Measurements from ENCODE around the gene ZNF385B.

ZNF385B gene

GRCh38 chr2:179745635-179746256, 115.7 kb downstream of the ZNF385B start:
- no peak for TF ChIP-seq CTCF (IDR thresholded peaks at IDR 0.05; ENCODE audit: insufficient read depth, low read depth, low read length, missing control alignments)
- no peak for DNase-seq (ENCODE audit: low read depth)
- H3K4me3 ChIP-seq (ENCODE audit: low read depth, low read length): no peak overlapping the region

- no peak for TF ChIP-seq CTCF (IDR thresholded peaks at IDR 0.05; ENCODE audit: insufficient read depth, low read depth, low read length, missing control alignments)
- no peak for DNase-seq (ENCODE audit: low read depth)
- no peak overlapping the region for H3K4me3 ChIP-seq (ENCODE audit: low read depth, low read length)
Measured at GRCh38 chr2:179744401-179744800, 117.0 kb downstream of the ZNF385B start.

GRCh38 chr2:179741317-179741716, 120.1 kb downstream of the ZNF385B start:
- no peak for TF ChIP-seq CTCF (IDR thresholded peaks at IDR 0.05; ENCODE audit: insufficient read depth, low read depth, low read length, missing control alignments)
- DNase-seq (ENCODE audit: low read depth): no peak
- no peak overlapping the region for H3K4me3 ChIP-seq (ENCODE audit: low read depth, low read length)

GRCh38 chr2:179729966-179730365, 131.4 kb downstream of the ZNF385B start:
- no peak for TF ChIP-seq CTCF (IDR thresholded peaks at IDR 0.05; ENCODE audit: insufficient read depth, low read depth, low read length, missing control alignments)
- no peak for DNase-seq (ENCODE audit: low read depth)
- no peak overlapping the region for H3K4me3 ChIP-seq (ENCODE audit: low read depth, low read length)

- no peak overlapping the region for H3K4me3 ChIP-seq (ENCODE audit: low read depth, low read length)
- DNase-seq (ENCODE audit: low read depth): no peak
- TF ChIP-seq CTCF (IDR thresholded peaks at IDR 0.05; ENCODE audit: insufficient read depth, low read depth, low read length, missing control alignments): no peak
Measured at GRCh38 chr2:179726461-179727180, 134.8 kb downstream of the ZNF385B start.

GRCh38 chr2:179724403-179724802, 137.0 kb downstream of the ZNF385B start:
- TF ChIP-seq CTCF (IDR thresholded peaks at IDR 0.05; ENCODE audit: insufficient read depth, low read depth, low read length, missing control alignments): no peak
- no peak overlapping the region for H3K4me3 ChIP-seq (ENCODE audit: low read depth, low read length)
- no peak for DNase-seq (ENCODE audit: low read depth)

Data from GM12865 (cell line).